Measurements from ENCODE around the gene IL20RA.

IL20RA gene

DNA sequence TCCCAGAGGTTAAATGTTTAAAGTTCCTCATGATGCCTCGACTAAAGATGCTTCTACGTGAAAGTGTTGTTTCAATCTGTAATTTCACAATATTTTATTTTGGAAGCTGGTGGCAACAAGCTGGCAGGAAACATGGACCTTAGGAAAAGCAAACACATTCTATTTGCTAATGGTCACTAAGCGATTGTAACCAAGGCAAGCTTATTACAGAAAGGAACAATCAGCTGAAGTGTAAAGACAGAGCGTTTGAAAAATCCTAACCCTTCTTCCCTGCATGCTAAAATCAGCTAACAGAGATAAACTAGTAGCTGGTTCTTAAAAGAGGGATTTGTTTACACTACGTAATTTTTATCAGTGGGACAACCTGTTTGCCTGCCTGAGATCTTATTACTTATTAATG lies 50.0 kb downstream of the IL20RA start:
- Histone ChIP-seq H3K9ac (ENCODE audit: low read length) (no peak overlapping the region), H3K27me3 (ENCODE audit: control insufficient read depth, insufficient read depth, low read length) (peaks cover 5% of the 10 kb centered on the region), H3K4me1 (ENCODE audit: control insufficient read depth, insufficient read depth, low read length) (no peaks in the 10 kb centered on the region), H3K36me3 (ENCODE audit: control insufficient read depth, insufficient read depth, low read length) (no peaks in the 10 kb centered on the region), H3K4me3 (ENCODE audit: low read length) (no peak overlapping the region), H3K27ac (ENCODE audit: low read depth, low read length) (no peak overlapping the region)

DNA sequence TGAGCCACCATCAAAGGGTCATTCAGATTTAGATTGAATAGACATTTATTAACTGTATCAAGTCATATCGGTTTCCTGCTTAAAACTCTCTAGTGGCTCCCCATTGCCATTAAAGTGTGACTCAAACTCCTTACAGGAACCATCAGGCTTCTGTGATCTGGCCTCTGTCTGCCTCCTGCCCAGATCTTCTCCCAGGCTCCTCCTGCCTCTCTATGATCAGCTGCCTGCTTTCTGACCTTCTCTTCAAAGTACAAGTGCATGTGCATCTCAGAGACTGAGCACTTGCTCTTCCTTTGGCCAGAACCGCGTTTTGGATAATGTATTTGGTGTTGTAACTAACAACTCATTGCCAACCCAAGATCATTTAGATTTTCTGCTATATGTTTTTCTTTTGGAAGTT lies 52.7 kb downstream of the IL20RA start:
- Histone ChIP-seq H3K4me3 (ENCODE audit: low read length) (no peak overlapping the region), H3K4me1 (ENCODE audit: control insufficient read depth, insufficient read depth, low read length) (no peaks in the 10 kb centered on the region), H3K9ac (ENCODE audit: low read length) (no peak overlapping the region), H3K27me3 (ENCODE audit: control insufficient read depth, insufficient read depth, low read length) (peaks cover 12% of the 10 kb centered on the region), H3K36me3 (ENCODE audit: control insufficient read depth, insufficient read depth, low read length) (no peaks in the 10 kb centered on the region), H3K27ac (ENCODE audit: low read depth, low read length) (no peak overlapping the region)

DNA sequence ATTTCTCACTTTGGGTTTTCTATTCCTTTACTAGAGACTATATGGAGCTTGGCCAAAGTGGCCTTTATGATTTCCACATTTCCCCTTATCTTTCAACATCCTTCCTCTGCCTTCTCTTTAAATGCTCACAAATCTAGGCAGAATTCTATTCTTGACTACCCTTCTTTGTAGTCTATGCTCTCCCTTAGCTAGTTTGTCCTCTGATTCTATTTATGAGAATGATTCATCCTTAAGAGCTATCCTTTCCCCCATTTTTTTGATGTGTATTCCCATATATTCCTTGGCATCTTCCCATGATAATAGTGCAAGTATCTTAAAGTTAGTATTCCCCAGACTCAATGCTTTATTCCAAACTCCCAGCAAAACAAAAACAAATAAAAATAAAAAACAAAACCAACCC lies 53.1 kb downstream of the IL20RA start:
- Histone ChIP-seq H3K9ac (ENCODE audit: low read length) (no peak overlapping the region), H3K27ac (ENCODE audit: low read depth, low read length) (no peak overlapping the region), H3K4me1 (ENCODE audit: control insufficient read depth, insufficient read depth, low read length) (no peaks in the 10 kb centered on the region), H3K4me3 (ENCODE audit: low read length) (no peak overlapping the region), H3K36me3 (ENCODE audit: control insufficient read depth, insufficient read depth, low read length) (no peaks in the 10 kb centered on the region), H3K27me3 (ENCODE audit: control insufficient read depth, insufficient read depth, low read length) (peaks cover 12% of the 10 kb centered on the region)

DNA sequence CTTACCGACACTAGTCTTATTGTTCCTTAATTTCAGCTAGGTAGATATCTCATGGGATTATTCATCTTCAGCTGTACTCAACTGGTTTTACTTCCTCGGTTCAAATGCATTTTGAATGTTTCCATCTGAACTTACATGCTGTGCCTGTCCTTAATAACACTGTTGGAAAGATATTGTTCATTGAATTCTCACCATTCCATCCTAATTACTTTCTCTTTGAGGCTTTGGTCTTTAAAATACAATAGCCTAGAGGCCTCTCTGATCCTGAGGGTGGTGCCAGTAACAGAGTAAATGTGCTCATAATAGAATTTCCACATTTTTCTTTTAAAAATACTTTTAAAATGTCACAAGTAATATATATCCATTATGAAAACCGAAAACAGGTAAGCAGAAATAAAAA lies 54.0 kb downstream of the IL20RA start:
- H3K27me3 ChIP-seq (ENCODE audit: control insufficient read depth, insufficient read depth, low read length) = peaks cover 12% of the 10 kb centered on the region
- H3K36me3 ChIP-seq (ENCODE audit: control insufficient read depth, insufficient read depth, low read length) = no peaks in the 10 kb centered on the region
- no peak overlapping the region for H3K4me3 ChIP-seq (ENCODE audit: low read length)
- no peaks in the 10 kb centered on the region for H3K4me1 ChIP-seq (ENCODE audit: control insufficient read depth, insufficient read depth, low read length)
- H3K27ac ChIP-seq (ENCODE audit: low read depth, low read length) = no peak overlapping the region
- no peak overlapping the region for H3K9ac ChIP-seq (ENCODE audit: low read length)

DNA sequence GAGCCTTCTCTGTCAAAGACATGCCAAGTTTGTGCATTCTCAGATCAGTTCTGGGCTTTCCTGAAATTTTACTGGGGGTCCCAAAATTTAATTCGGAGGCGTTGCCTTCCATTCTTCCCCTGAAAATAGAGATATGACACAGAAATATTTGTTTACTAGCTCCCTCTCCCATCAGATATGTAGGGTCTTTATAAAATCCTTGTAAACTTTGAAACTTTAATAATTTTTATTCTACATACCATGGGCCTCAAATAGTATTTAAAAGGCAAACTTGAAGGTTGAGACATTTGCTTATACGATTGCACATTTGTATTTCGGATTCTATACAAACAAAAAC lies 54.6 kb downstream of the IL20RA start:
- Histone ChIP-seq H3K27ac (ENCODE audit: low read depth, low read length) (no peak overlapping the region), H3K27me3 (ENCODE audit: control insufficient read depth, insufficient read depth, low read length) (peaks cover 12% of the 10 kb centered on the region), H3K4me3 (ENCODE audit: low read length) (peak overlapping the region; percentile 53), H3K9ac (ENCODE audit: low read length) (no peak overlapping the region), H3K4me1 (ENCODE audit: control insufficient read depth, insufficient read depth, low read length) (no peaks in the 10 kb centered on the region), H3K36me3 (ENCODE audit: control insufficient read depth, insufficient read depth, low read length) (no peaks in the 10 kb centered on the region)

DNA sequence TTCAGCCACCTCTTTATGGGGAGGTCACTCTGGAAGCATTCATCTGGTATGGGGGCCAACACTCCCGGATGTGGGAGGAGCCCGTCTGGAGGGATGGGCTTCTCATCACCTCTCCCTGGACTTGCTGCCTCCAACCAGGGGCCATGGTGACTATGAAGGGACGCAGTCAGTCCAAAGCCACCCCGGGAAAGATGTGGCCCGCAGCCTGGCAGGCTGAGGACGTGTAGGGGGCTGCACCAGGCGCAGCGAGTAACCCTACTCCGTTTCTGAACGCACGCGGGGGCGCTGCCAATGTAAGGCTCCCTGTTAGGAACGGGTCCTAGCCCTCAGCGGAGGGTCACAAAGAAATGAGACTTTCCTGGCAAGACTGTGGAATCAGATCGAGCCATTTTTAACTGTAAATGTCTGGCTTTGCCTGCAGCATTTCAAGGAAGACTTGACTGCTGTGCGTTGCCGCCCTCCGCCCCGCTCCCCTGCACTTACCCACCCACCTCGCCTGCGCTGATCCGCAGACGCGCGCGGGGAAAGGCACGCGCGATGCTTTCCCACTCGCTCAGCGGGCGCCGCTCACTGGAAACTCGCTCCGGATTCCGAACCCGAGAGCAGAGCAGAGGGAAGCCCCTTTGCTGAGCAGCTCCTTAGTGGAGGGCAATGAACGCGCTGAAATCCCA lies 55.1 kb downstream of the IL20RA start:
- H3K27ac ChIP-seq (ENCODE audit: low read depth, low read length) = no peak overlapping the region
- no peaks in the 10 kb centered on the region for H3K4me1 ChIP-seq (ENCODE audit: control insufficient read depth, insufficient read depth, low read length)
- no peak overlapping the region for H3K9ac ChIP-seq (ENCODE audit: low read length)

DNA sequence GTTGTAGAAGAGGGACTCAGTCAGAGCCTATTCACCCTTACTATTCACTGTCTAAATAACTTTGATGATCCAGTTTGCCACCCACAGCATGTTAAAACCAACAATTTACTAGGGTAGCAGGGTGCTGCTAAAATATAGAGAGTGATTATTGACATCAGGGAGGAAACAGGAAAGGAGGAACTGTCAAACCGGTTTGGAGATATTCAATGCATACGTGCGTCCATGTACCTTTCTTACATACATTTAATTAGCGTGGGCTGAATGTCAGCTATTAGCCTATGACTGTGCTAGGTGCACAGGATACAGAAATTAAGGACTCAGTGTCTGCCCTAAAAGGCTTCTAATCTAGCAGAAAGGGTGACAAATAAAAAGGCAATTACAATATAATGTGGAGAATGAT lies 57.2 kb downstream of the IL20RA start:
- Histone ChIP-seq H3K27ac (ENCODE audit: low read depth, low read length) (no peak overlapping the region), H3K4me3 (ENCODE audit: low read length) (no peak overlapping the region), H3K9ac (ENCODE audit: low read length) (no peak overlapping the region), H3K36me3 (ENCODE audit: control insufficient read depth, insufficient read depth, low read length) (no peaks in the 10 kb centered on the region), H3K4me1 (ENCODE audit: control insufficient read depth, insufficient read depth, low read length) (no peaks in the 10 kb centered on the region), H3K27me3 (ENCODE audit: control insufficient read depth, insufficient read depth, low read length) (peaks cover 12% of the 10 kb centered on the region)

More for the DNA sequence above, 55.1 kb downstream of the IL20RA start:
- Histone ChIP-seq H3K36me3 (ENCODE audit: control insufficient read depth, insufficient read depth, low read length) (no peaks in the 10 kb centered on the region), H3K27me3 (ENCODE audit: control insufficient read depth, insufficient read depth, low read length) (peaks cover 12% of the 10 kb centered on the region), H3K4me3 (ENCODE audit: low read length) (peak overlapping the region; percentile 53)

DNA sequence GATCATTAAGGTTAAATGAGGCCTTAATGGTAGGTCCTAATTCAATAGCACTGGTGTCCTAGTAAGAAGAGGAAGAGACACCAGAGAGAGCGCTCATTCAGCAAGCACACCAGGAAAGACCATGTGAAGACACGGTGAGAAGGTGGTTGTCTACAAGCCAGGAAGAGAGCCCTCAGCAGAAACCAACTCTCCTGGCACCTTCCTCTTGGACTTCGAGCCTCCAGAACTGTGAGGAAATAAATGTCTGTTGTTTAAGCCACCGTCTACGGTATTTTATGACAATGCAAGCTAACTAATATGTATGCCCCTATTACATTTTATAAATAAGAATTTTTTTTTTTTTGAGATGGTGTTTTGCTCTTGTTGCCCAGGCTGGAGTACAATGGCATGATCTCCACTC lies 59.3 kb downstream of the IL20RA start:
- peaks cover 12% of the 10 kb centered on the region for H3K27me3 ChIP-seq (ENCODE audit: control insufficient read depth, insufficient read depth, low read length)
- no peak overlapping the region for H3K4me3 ChIP-seq (ENCODE audit: low read length)
- H3K4me1 ChIP-seq (ENCODE audit: control insufficient read depth, insufficient read depth, low read length) = no peaks in the 10 kb centered on the region
- no peak overlapping the region for H3K9ac ChIP-seq (ENCODE audit: low read length)
- no peaks in the 10 kb centered on the region for H3K36me3 ChIP-seq (ENCODE audit: control insufficient read depth, insufficient read depth, low read length)
- no peak overlapping the region for H3K27ac ChIP-seq (ENCODE audit: low read depth, low read length)

DNA sequence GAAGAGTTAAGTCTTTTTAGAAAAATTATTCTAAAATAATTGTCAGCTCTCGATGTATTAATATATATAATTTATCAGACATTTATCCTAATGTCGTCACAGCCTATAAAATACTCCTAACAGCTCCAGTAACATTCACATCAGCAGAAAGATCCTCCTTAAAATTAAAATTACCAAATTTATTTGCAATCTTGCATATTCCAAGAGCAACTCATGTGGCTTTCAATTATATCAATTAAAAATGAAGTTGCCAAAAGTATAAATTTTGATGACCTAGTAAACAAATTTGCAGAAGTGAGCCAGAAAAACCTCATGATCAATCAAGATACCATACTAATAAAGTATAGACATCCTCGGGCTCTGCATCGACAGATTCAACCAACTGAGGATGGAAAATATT lies 60.2 kb downstream of the IL20RA start:
- Histone ChIP-seq H3K4me1 (ENCODE audit: control insufficient read depth, insufficient read depth, low read length) (no peaks in the 10 kb centered on the region), H3K27ac (ENCODE audit: low read depth, low read length) (no peak overlapping the region), H3K9ac (ENCODE audit: low read length) (no peak overlapping the region), H3K4me3 (ENCODE audit: low read length) (no peak overlapping the region), H3K27me3 (ENCODE audit: control insufficient read depth, insufficient read depth, low read length) (peaks cover 5% of the 10 kb centered on the region), H3K36me3 (ENCODE audit: control insufficient read depth, insufficient read depth, low read length) (no peaks in the 10 kb centered on the region)

DNA sequence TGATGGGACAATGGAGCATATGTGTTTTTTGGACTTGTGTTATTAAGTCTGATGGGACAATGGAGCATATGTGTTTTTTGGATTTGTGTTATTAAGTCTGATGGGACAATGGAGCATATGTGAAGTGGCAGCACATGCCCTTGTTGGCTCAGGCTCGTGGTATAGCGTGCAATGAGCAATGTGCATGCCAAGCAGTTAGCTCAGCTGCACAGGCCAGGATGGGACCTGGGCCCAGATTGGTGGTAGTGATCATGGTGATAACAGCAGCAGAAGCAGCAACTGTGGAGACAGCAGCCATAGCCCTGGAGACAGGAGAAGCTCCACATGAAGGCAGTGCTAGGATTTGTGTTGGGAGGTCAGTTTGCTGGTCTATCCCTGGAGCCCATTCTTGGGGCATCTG lies 61.1 kb downstream of the IL20RA start:
- Histone ChIP-seq H3K4me1 (ENCODE audit: control insufficient read depth, insufficient read depth, low read length) (no peaks in the 10 kb centered on the region), H3K9ac (ENCODE audit: low read length) (no peak overlapping the region), H3K4me3 (ENCODE audit: low read length) (no peak overlapping the region), H3K36me3 (ENCODE audit: control insufficient read depth, insufficient read depth, low read length) (no peaks in the 10 kb centered on the region), H3K27me3 (ENCODE audit: control insufficient read depth, insufficient read depth, low read length) (no peaks in the 10 kb centered on the region), H3K27ac (ENCODE audit: low read depth, low read length) (no peak overlapping the region)

DNA sequence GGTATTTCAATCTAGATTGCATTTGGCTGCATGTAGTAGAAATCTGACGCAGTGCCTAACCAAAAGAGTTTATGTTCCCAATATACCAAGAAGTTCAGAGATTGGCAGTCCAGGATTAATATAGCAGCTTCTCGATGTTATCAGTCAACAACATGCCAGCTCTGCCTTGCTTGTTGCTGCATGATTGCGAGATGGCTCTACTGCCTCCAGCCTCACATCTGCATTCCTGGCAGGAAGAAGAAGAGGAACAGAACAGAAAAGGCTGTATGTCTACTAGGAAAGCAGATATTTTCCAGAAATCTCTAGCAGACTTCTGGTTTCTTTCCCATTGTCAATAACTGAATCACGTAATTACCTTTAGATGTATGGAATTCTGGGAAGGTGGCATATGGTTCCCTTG lies 61.8 kb downstream of the IL20RA start:
- Histone ChIP-seq H3K4me3 (ENCODE audit: low read length) (no peak overlapping the region), H3K9ac (ENCODE audit: low read length) (no peak overlapping the region), H3K27ac (ENCODE audit: low read depth, low read length) (no peak overlapping the region), H3K27me3 (ENCODE audit: control insufficient read depth, insufficient read depth, low read length) (no peaks in the 10 kb centered on the region), H3K36me3 (ENCODE audit: control insufficient read depth, insufficient read depth, low read length) (no peaks in the 10 kb centered on the region), H3K4me1 (ENCODE audit: control insufficient read depth, insufficient read depth, low read length) (no peaks in the 10 kb centered on the region)

DNA sequence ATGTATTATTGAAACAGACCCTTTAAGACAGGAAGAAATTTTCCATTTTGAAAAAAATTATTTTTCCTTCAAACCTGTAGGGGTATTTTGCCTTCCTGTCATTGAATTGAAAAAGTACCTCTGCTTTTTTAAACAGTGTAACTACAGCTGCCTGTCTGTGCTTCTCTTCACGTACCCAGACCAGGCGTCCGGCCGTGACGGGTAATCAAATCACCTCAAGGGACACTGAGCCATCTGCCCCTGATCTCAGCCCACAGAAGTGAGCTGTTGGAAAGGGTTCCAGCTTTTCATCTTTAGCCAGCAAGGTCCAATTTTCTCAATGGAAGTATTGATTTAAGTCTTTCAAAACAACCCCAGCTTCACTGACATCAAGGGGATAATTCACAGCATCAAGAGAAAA lies 64.7 kb downstream of the IL20RA start:
- Histone ChIP-seq H3K9ac (ENCODE audit: low read length) (no peak overlapping the region), H3K4me1 (ENCODE audit: control insufficient read depth, insufficient read depth, low read length) (no peaks in the 10 kb centered on the region)

DNA sequence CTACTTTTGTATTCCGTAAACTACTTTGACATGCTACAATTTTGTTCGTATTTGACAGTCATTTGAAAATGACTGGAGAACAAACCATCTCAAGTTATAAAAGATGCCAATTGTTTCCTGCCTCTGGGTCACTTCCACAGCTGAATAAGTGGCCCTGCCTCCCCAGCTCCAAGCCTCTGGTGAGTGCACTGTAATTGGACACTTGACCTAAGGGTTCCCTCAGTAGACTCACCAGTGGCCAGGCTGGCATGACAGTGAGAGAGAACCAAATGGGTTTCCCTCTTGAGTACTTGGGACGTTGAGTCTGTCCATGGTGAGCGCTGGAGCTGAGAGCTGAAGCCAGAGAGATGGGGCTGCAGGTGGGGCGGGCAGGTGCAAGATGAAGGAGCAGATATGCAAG lies 65.6 kb downstream of the IL20RA start:
- no peaks in the 10 kb centered on the region for H3K27me3 ChIP-seq (ENCODE audit: control insufficient read depth, insufficient read depth, low read length)
- no peak overlapping the region for H3K4me3 ChIP-seq (ENCODE audit: low read length)
- no peaks in the 10 kb centered on the region for H3K4me1 ChIP-seq (ENCODE audit: control insufficient read depth, insufficient read depth, low read length)
- no peak overlapping the region for H3K27ac ChIP-seq (ENCODE audit: low read depth, low read length)
- no peak overlapping the region for H3K9ac ChIP-seq (ENCODE audit: low read length)
- H3K36me3 ChIP-seq (ENCODE audit: control insufficient read depth, insufficient read depth, low read length) = no peaks in the 10 kb centered on the region

More for the DNA sequence above, 64.7 kb downstream of the IL20RA start:
- Histone ChIP-seq H3K4me3 (ENCODE audit: low read length) (no peak overlapping the region), H3K27me3 (ENCODE audit: control insufficient read depth, insufficient read depth, low read length) (no peaks in the 10 kb centered on the region), H3K27ac (ENCODE audit: low read depth, low read length) (no peak overlapping the region), H3K36me3 (ENCODE audit: control insufficient read depth, insufficient read depth, low read length) (no peaks in the 10 kb centered on the region)
